Activated CD4-positive, alpha-beta T cell treated with anti-CD3 and anti-CD28 coated beads, Interleukin-2, amount 50 U/mL, for 24 hours (primary cell): ENCODE results near the gene BCAR3.
"Not testable (repeated sequence)": the region's sequence is repeated elsewhere in the genome, so short reads cannot be mapped to it uniquely, and the experiment has no call there.

Experiments used
- DNase-seq, 2 donors: peaks; one replicate each; pipeline ENCODE4 v3.0.0-alpha.2; 2020; ENCODE audit warnings: low read depth in 1 of 2, low spot score in 1 of 2

The BCAR3 gene

GRCh38 chr1:93554883-93555872 is 126.5 kb downstream of the BCAR3 start:
- DNase-seq = no peak

- DNase-seq = not testable (repeated sequence)
Observed at GRCh38 chr1:93553886-93554490, 127.6 kb downstream of the BCAR3 start.

GRCh38 chr1:93552741-93553455 is 128.7 kb downstream of the BCAR3 start:
- DNase-seq = no peak

- no peak for DNase-seq
Observed at GRCh38 chr1:93549811-93550210, 131.8 kb downstream of the BCAR3 start.

GRCh38 chr1:93549131-93549530 is 132.5 kb downstream of the BCAR3 start:
- no peak for DNase-seq

- no peak for DNase-seq
Observed at GRCh38 chr1:93546162-93546863, 135.3 kb downstream of the BCAR3 start.

GRCh38 chr1:93542398-93542797 is 139.2 kb downstream of the BCAR3 start:
- DNase-seq = no peak

- no peak for DNase-seq
Observed at GRCh38 chr1:93541045-93541444, 140.6 kb downstream of the BCAR3 start.

- DNase-seq = no peak
Observed at GRCh38 chr1:93537924-93538323, 143.7 kb downstream of the BCAR3 start.

- DNase-seq = no peak
Observed at GRCh38 chr1:93537396-93537795, 144.2 kb downstream of the BCAR3 start.

- DNase-seq = no peak
Observed at GRCh38 chr1:93533677-93534076, 148.0 kb downstream of the BCAR3 start.

- no peak for DNase-seq
Observed at GRCh38 chr1:93532780-93533378, 148.8 kb downstream of the BCAR3 start.

- no peak for DNase-seq
Observed at GRCh38 chr1:93531193-93531592, 150.4 kb downstream of the BCAR3 start.

- no peak for DNase-seq
Observed at GRCh38 chr1:93528412-93528811, 153.2 kb downstream of the BCAR3 start.

- DNase-seq = no peak
Observed at GRCh38 chr1:93526431-93526830, 155.2 kb downstream of the BCAR3 start.

- DNase-seq = no peak
Observed at GRCh38 chr1:93525431-93525830, 156.2 kb downstream of the BCAR3 start.

GRCh38 chr1:93522721-93523120 is 158.9 kb downstream of the BCAR3 start:
- no peak for DNase-seq

- no peak for DNase-seq
Observed at GRCh38 chr1:93521618-93522017, 160.0 kb downstream of the BCAR3 start.

GRCh38 chr1:93519199-93519829 is 162.3 kb downstream of the BCAR3 start:
- no peak for DNase-seq

- DNase-seq = no peak
Observed at GRCh38 chr1:93518516-93518915, 163.1 kb downstream of the BCAR3 start.
